Inferior parietal cortex (tissue), 1 donor: ENCODE measurements around the gene NFIB.

Source experiments
- DNase-seq: peaks from one replicate; pipeline ENCODE4 v3.0.0-alpha.2; 2016; ENCODE audit errors: extremely low spot score

Gene NFIB

GRCh38 chr9:14106699-14107098, 207.2 kb downstream of the NFIB start:
- DNase-seq: no peak

- no peak for DNase-seq
These were observed 209.4 kb downstream of the NFIB start for GRCh38 chr9:14104496-14104895.

GRCh38 chr9:14103115-14103514, 210.8 kb downstream of the NFIB start:
- no peak for DNase-seq

- no peak for DNase-seq
These were observed 214.2 kb downstream of the NFIB start for GRCh38 chr9:14099737-14100136.

GRCh38 chr9:14098486-14099180, 215.3 kb downstream of the NFIB start:
- DNase-seq: no peak

GRCh38 chr9:14097666-14098415, 216.1 kb downstream of the NFIB start:
- DNase-seq: no peak

- DNase-seq: no peak
These were observed 216.7 kb downstream of the NFIB start for GRCh38 chr9:14097215-14097614.

- DNase-seq: no peak
These were observed 217.6 kb downstream of the NFIB start for GRCh38 chr9:14096258-14096922.

GRCh38 chr9:14095277-14095676, 218.7 kb downstream of the NFIB start:
- no peak for DNase-seq

GRCh38 chr9:14094491-14094890, 219.4 kb downstream of the NFIB start:
- no peak for DNase-seq

- DNase-seq: no peak
These were observed 221.6 kb downstream of the NFIB start for GRCh38 chr9:14092344-14092743.

GRCh38 chr9:14089051-14089803, 224.7 kb downstream of the NFIB start:
- DNase-seq: no peak

- DNase-seq: no peak
These were observed 226.4 kb downstream of the NFIB start for GRCh38 chr9:14087576-14087975.

GRCh38 chr9:14086495-14086894, 227.4 kb downstream of the NFIB start:
- no peak for DNase-seq

- DNase-seq: no peak
These were observed 228.1 kb downstream of the NFIB start for GRCh38 chr9:14085810-14086209.

- no peak for DNase-seq
These were observed 229.1 kb downstream of the NFIB start for GRCh38 chr9:14084867-14085266.

GRCh38 chr9:14083366-14083765, 230.6 kb downstream of the NFIB start:
- no peak for DNase-seq

- no peak for DNase-seq
These were observed 231.2 kb downstream of the NFIB start for GRCh38 chr9:14082732-14083131.

- DNase-seq: no peak
These were observed 232.2 kb downstream of the NFIB start for GRCh38 chr9:14081745-14082144.

- DNase-seq: no peak
These were observed 232.9 kb downstream of the NFIB start for GRCh38 chr9:14080959-14081542.

- DNase-seq: no peak
These were observed 234.5 kb downstream of the NFIB start for GRCh38 chr9:14079440-14079839.

- no peak for DNase-seq
These were observed 236.3 kb downstream of the NFIB start for GRCh38 chr9:14077672-14078071.
